CD14-positive monocyte (primary cell): ENCODE data around the gene FAM227B. TPM values are rescaled to one million over a fixed set of nuclear protein-coding genes. Genes with fewer than 3 reads are reported as not detected.

Experiments
- DNase-seq, 3 donors: peaks; one replicate each; pipeline ENCODE4 v3.0.0-alpha.2; 2011 to 2022
- H2AFZ ChIP-seq: 2 replicates; pipeline ENCODE4 v1.6.0; 2012; ENCODE audit warnings: mild to moderate bottlenecking, low read depth, low read length, inconsistent platforms; ENCODE audit not compliant: insufficient read depth, poor library complexity, severe bottlenecking
- H3K27ac ChIP-seq, 2 donors: 1 replicate in 1 of 2; 2 replicates in 1 of 2; pipeline ENCODE4 v1.5.1; 2012 to 2013; ENCODE audit warnings: low read length in 2 of 2, control low read depth in 1 of 2, inconsistent platforms in 1 of 2, low read depth in 1 of 2, mild to moderate bottlenecking in 1 of 2
- H3K27me3 ChIP-seq, 2 donors: one replicate each; pipeline versions ENCODE4 v1.6.0 to v1.6.1; 2011 to 2013; ENCODE audit warnings: low read length in 2 of 2; ENCODE audit not compliant: control insufficient read depth in 2 of 2, insufficient read depth in 2 of 2
- H3K36me3 ChIP-seq, 2 donors: replicated peaks in 1 of 2; 1 replicate in 1 of 2; 2 replicates in 1 of 2; pipeline versions ENCODE4 v1.5.1 to v1.6.1; 2012 to 2013; ENCODE audit warnings: low read length in 2 of 2, control low read depth in 1 of 2, inconsistent platforms in 1 of 2, mild to moderate bottlenecking in 1 of 2; ENCODE audit not compliant: insufficient read depth in 2 of 2, control insufficient read depth in 1 of 2
- H3K4me1 ChIP-seq, 2 donors: 1 replicate in 1 of 2; 2 replicates in 1 of 2; pipeline versions ENCODE4 v1.5.1 to v1.6.1; 2012 to 2013; ENCODE audit warnings: low read length in 2 of 2, control low read depth in 1 of 2, inconsistent platforms in 1 of 2, mild to moderate bottlenecking in 1 of 2, moderate library complexity in 1 of 2; ENCODE audit not compliant: insufficient read depth in 2 of 2, control insufficient read depth in 1 of 2
- H3K4me2 ChIP-seq: replicated peaks from 2 replicates; pipeline ENCODE3; 2012; ENCODE audit warnings: low read length, moderate library complexity, mild to moderate bottlenecking; ENCODE audit not compliant: poor library complexity, severe bottlenecking; ENCODE audit errors: extremely low read depth
- H3K4me3 ChIP-seq, 3 experiments: fragments of 200-600 bp in 1 of 3; sonication (generic) in 1 of 3; replicated peaks in 1 of 3; 1 replicate in 2 of 3; 2 replicates in 1 of 3; pipeline ENCODE4 v1.5.1; 2011 to 2013; ENCODE audit warnings: low read length in 3 of 3, mild to moderate bottlenecking in 3 of 3, control low read depth in 2 of 3, low read depth in 2 of 3, inconsistent platforms in 1 of 3, moderate library complexity in 1 of 3
- H3K79me2 ChIP-seq: 2 replicates; pipeline ENCODE4 v1.6.0; 2012; ENCODE audit warnings: mild to moderate bottlenecking, control low read depth, inconsistent platforms, low read length, moderate library complexity; ENCODE audit not compliant: insufficient read depth
- H3K9ac ChIP-seq: 2 replicates; pipeline ENCODE4 v1.6.0; 2017; ENCODE audit warnings: low read length, mild to moderate bottlenecking; ENCODE audit not compliant: insufficient read depth, poor library complexity, severe bottlenecking
- H3K9me3 ChIP-seq, 2 donors: replicated peaks in 1 of 2; 1 replicate in 1 of 2; 2 replicates in 1 of 2; pipeline versions ENCODE4 v1.5.1 to v1.6.1; 2012 to 2013; ENCODE audit warnings: low read length in 2 of 2, control low read depth in 1 of 2; ENCODE audit not compliant: control insufficient read depth in 1 of 2, insufficient read depth in 1 of 2
- H4K20me1 ChIP-seq: 2 replicates; pipeline ENCODE4 v1.6.0; 2012; ENCODE audit warnings: mild to moderate bottlenecking, low read length, control low read depth, moderate library complexity; ENCODE audit not compliant: insufficient read depth
- H3K27ac Mint-ChIP-seq, 7 donors: one replicate each; pipeline ENCODE4 v1.8.0; 2020; ENCODE audit warnings: mild to moderate bottlenecking in 7 of 7, mixed read lengths in 7 of 7, moderate library complexity in 6 of 7, inconsistent platforms in 2 of 7
- H3K27me3 Mint-ChIP-seq, 3 donors: one replicate each; pipeline ENCODE4 v1.8.0; 2021 to 2022; ENCODE audit warnings: low read depth in 3 of 3, mild to moderate bottlenecking in 3 of 3, mixed read lengths in 3 of 3, moderate library complexity in 3 of 3, inconsistent platforms in 1 of 3
- H3K36me3 Mint-ChIP-seq, 2 donors: one replicate each; pipeline ENCODE4 v1.8.0; 2020; ENCODE audit warnings: mixed read lengths in 2 of 2, inconsistent platforms in 1 of 2, mild to moderate bottlenecking in 1 of 2
- H3K4me1 Mint-ChIP-seq: one replicate; pipeline ENCODE4 v1.8.0; 2020; ENCODE audit warnings: mild to moderate bottlenecking, mixed read lengths
- H3K4me3 Mint-ChIP-seq, 2 donors: one replicate each; pipeline ENCODE4 v1.8.0; 2020; ENCODE audit warnings: mild to moderate bottlenecking in 2 of 2, mixed read lengths in 2 of 2, moderate library complexity in 1 of 2
- H3K9me3 Mint-ChIP-seq, 7 donors: one replicate each; pipeline ENCODE4 v1.8.0; 2020 to 2022; ENCODE audit warnings: mixed read lengths in 7 of 7, mild to moderate bottlenecking in 6 of 7, moderate library complexity in 6 of 7, inconsistent platforms in 2 of 7
- CTCF ChIP-seq: fragments of 200-600 bp; IDR thresholded peaks from one replicate; pipeline ENCODE4 v1.8.0; 2022; ENCODE audit warnings: antibody characterized with exemption, mild to moderate bottlenecking
- WGBS: methylation state at CpG from one replicate; pipeline ENCODE4 v1.1.5; 2013; ENCODE audit warnings: missing lambda C conversion rate; ENCODE audit not compliant: insufficient coverage; 5-methylcytosine and 5-hydroxymethylcytosine counted together
- intact Hi-C, 2 donors: fragments of 100-400 bp; cut with micrococcal nuclease; formaldehyde crosslinking; loops; one replicate each; pipeline versions ENCODE4 v1.15.0 to v1.15.1; 2023
- polyA plus RNA-seq, 3 donors: library from polyadenylated mRNA; depleted of rRNA in 1 of 3; unstranded in 2 of 3; stranded (reverse) in 1 of 3; fragments of 300-500 nt in 2 of 3; fragments of >200 nt in 1 of 3; fragmentation: Illumina TruSeq in 2 of 3; gene quantifications; 1 replicate in 2 of 3; 2 replicates in 1 of 3; pipeline ENCODE4 v1.2.3, GENCODE V29; 2012 to 2021

The FAM227B gene
- polyA plus RNA-seq, 3 donors: 0.28 to 0.72 (median 0.49) TPM

GRCh38 chr15:49570672-49571071, 49.9 kb downstream of the FAM227B start:
- intact Hi-C loops: no loop called here
- Mint-ChIP-seq H3K36me3 (no peaks in the 10 kb centered on the region), H3K9me3 (peaks cover 4 to 9% (median 8%) of the 10 kb centered on the region in 7 donors), H3K27ac (no peak overlapping the region), H3K4me3 (no peak overlapping the region), H3K27me3 (peaks cover 0 to 1% (median 1%) of the 10 kb centered on the region in 3 donors), H3K4me1 (peaks cover 11% of the 10 kb centered on the region)
- H3K27ac ChIP-seq: no peak overlapping the region
- no peak overlapping the region for H3K9ac ChIP-seq
- H3K79me2 ChIP-seq: no peaks in the 10 kb centered on the region
- H2AFZ ChIP-seq: no peak overlapping the region
- H4K20me1 ChIP-seq: no peaks in the 10 kb centered on the region
- no peak overlapping the region for H3K4me3 ChIP-seq
- H3K4me1 ChIP-seq: peaks cover 0 to 15% of the 10 kb centered on the region in 2 donors
- DNase-seq: no peak
- no peaks in the 10 kb centered on the region for H3K9me3 ChIP-seq
- no peaks in the 10 kb centered on the region for H3K36me3 ChIP-seq
- H3K27me3 ChIP-seq: no peaks in the 10 kb centered on the region
- TF ChIP-seq CTCF: no peak
- WGBS: no CpG with 5 or more reads among the region's 1 CpG
- H3K4me2 ChIP-seq: no peak overlapping the region

GRCh38 chr15:49570174-49570573, 50.4 kb downstream of the FAM227B start:
- H3K27me3 ChIP-seq: no peaks in the 10 kb centered on the region
- no peak for DNase-seq
- H3K4me1 ChIP-seq: peaks cover 0 to 15% of the 10 kb centered on the region in 2 donors
- no peaks in the 10 kb centered on the region for H3K9me3 ChIP-seq
- no peaks in the 10 kb centered on the region for H3K36me3 ChIP-seq
- intact Hi-C loops: no loop called here
- TF ChIP-seq CTCF: no peak
- WGBS: no CpG with 5 or more reads among the region's 1 CpG
- H3K4me3 ChIP-seq: no peak overlapping the region
- H3K27ac ChIP-seq: no peak overlapping the region
- Mint-ChIP-seq H3K4me3 (no peak overlapping the region), H3K36me3 (no peaks in the 10 kb centered on the region), H3K27ac (no peak overlapping the region), H3K4me1 (peaks cover 11% of the 10 kb centered on the region), H3K9me3 (peaks cover 5 to 9% (median 8%) of the 10 kb centered on the region in 7 donors), H3K27me3 (peaks cover 0 to 1% (median 1%) of the 10 kb centered on the region in 3 donors)
- H3K79me2 ChIP-seq: no peaks in the 10 kb centered on the region
- no peaks in the 10 kb centered on the region for H4K20me1 ChIP-seq
- H3K4me2 ChIP-seq: no peak overlapping the region
- no peak overlapping the region for H3K9ac ChIP-seq
- no peak overlapping the region for H2AFZ ChIP-seq
